Measurements from ENCODE around the gene SNRNP40. TPM values are rescaled to one million over a fixed set of nuclear protein-coding genes. Genes with fewer than 3 reads are reported as not detected.

Gene SNRNP40
- total and polyA plus RNA-seq, 2 experiments from 2014 or later = 46.9 to 59.1 TPM

GRCh38 chr1:31215065-31215570, 81.5 kb downstream of the SNRNP40 start:
- H3K9me3 ChIP-seq (ENCODE audit: low read depth) = no peaks in the 10 kb centered on the region
- WGBS (ENCODE audit: low lambda C conversion rate, missing lambda C conversion rate) = 71% methylated on average over 11 of the region's 11 CpGs
- H3K27ac ChIP-seq = no peak overlapping the region
- DNase-seq (ENCODE audit: low spot score) = no peak
- peaks cover 11% of the 10 kb centered on the region for H3K4me1 ChIP-seq (ENCODE audit: insufficient read depth)
- no peak overlapping the region for H2AFZ ChIP-seq
- no peaks in the 10 kb centered on the region for H3K27me3 ChIP-seq
- H3K79me2 ChIP-seq = no peaks in the 10 kb centered on the region
- no peaks in the 10 kb centered on the region for H4K20me1 ChIP-seq (ENCODE audit: insufficient read depth, poor library complexity, severe bottlenecking)
- TF ChIP-seq EZH2 (IDR thresholded peaks at IDR 0.05; ENCODE audit: borderline replicate concordance) (no peak), CTCF (IDR thresholded peaks at IDR 0.05; ENCODE audit: poor library complexity) (no peak), EZH2phosphoT487 (IDR thresholded peaks at IDR 0.05; ENCODE audit: low read depth, severe bottlenecking, unreplicated experiment) (no peak)
- H3K36me3 ChIP-seq (replicated peaks; ENCODE audit: insufficient read depth, low read depth) = no peaks in the 10 kb centered on the region
- no peak overlapping the region for H3K4me2 ChIP-seq
- H3K4me3 ChIP-seq = no peak overlapping the region
- no peaks in the 10 kb centered on the region for H3K9me2 ChIP-seq (replicated peaks; ENCODE audit: insufficient read depth)

GRCh38 chr1:31214316-31215064, 82.1 kb downstream of the SNRNP40 start:
- H3K4me1 ChIP-seq (ENCODE audit: insufficient read depth) = peaks cover 11% of the 10 kb centered on the region
- H2AFZ ChIP-seq = no peak overlapping the region
- H3K27ac ChIP-seq = no peak overlapping the region
- no peaks in the 10 kb centered on the region for H3K79me2 ChIP-seq
- no peaks in the 10 kb centered on the region for H3K9me2 ChIP-seq (replicated peaks; ENCODE audit: insufficient read depth)
- 60% methylated on average over 11 of the region's 12 CpGs for WGBS (ENCODE audit: low lambda C conversion rate, missing lambda C conversion rate)
- no peaks in the 10 kb centered on the region for H4K20me1 ChIP-seq (ENCODE audit: insufficient read depth, poor library complexity, severe bottlenecking)
- no peak for TF ChIP-seq EZH2phosphoT487 (IDR thresholded peaks at IDR 0.05; ENCODE audit: low read depth, severe bottlenecking, unreplicated experiment)
- no peak for TF ChIP-seq EZH2 (IDR thresholded peaks at IDR 0.05; ENCODE audit: borderline replicate concordance)
- no peak for TF ChIP-seq CTCF (IDR thresholded peaks at IDR 0.05; ENCODE audit: poor library complexity)
- H3K4me3 ChIP-seq = no peak overlapping the region
- H3K27me3 ChIP-seq = no peaks in the 10 kb centered on the region
- H3K36me3 ChIP-seq (replicated peaks; ENCODE audit: insufficient read depth, low read depth) = no peaks in the 10 kb centered on the region
- H3K9me3 ChIP-seq (ENCODE audit: low read depth) = no peaks in the 10 kb centered on the region
- H3K4me2 ChIP-seq = no peak overlapping the region
- no peak for DNase-seq (ENCODE audit: low spot score)

Other genes starting within 250 kb of the SNRNP40 start
- gene PUM1, start 231.1 kb downstream of the SNRNP40 start, total RNA-seq = 97.4 and 98.9 TPM in 2 replicates
- gene PUM1, start 231.1 kb downstream of the SNRNP40 start, polyA plus RNA-seq = 63.2 and 68.6 TPM in 2 replicates
- gene NKAIN1, start 56.9 kb downstream of the SNRNP40 start, total RNA-seq = 1.2 and 2.2 TPM in 2 replicates
- gene NKAIN1, start 56.9 kb downstream of the SNRNP40 start, polyA plus RNA-seq = 0.88 and 1.8 TPM in 2 replicates
- 25.9 and 26.2 TPM in 2 replicates for gene ZCCHC17, start 244 bp upstream of the SNRNP40 start, total RNA-seq
- 38.2 and 44.3 TPM in 2 replicates for gene ZCCHC17, start 244 bp upstream of the SNRNP40 start, polyA plus RNA-seq
- gene FABP3, start 76.3 kb upstream of the SNRNP40 start, total RNA-seq = 23.9 and 39.1 TPM in 2 replicates
- gene FABP3, start 76.3 kb upstream of the SNRNP40 start, polyA plus RNA-seq = 50.1 and 65.5 TPM in 2 replicates
- 53.6 and 70.2 TPM in 2 replicates for gene SERINC2, start 116.4 kb upstream of the SNRNP40 start, total RNA-seq
- gene SERINC2, start 116.4 kb upstream of the SNRNP40 start, polyA plus RNA-seq = 154 and 164 TPM in 2 replicates